K562 (cell line): Measurements from ENCODE around the gene PTK6. TPM values are rescaled to one million over a fixed set of nuclear protein-coding genes. Genes with fewer than 3 reads are reported as not detected.

ENCODE experiments used
- ERF ChIP-seq: fragments of 450-650 bp; formaldehyde crosslinking; IDR thresholded peaks from 2 replicates; pipeline ENCODE4 v1.4.0; 2020; ENCODE audit warnings: mild to moderate bottlenecking, mixed read lengths
- JUND ChIP-seq, 2 experiments: IDR thresholded peaks; 2 replicates in 1 of 2; 3 replicates in 1 of 2; pipeline ENCODE4 v1.6.1; 2011; ENCODE audit warnings: borderline replicate concordance in 2 of 2, low read depth in 2 of 2, low read length in 2 of 2, improper control_type of control experiment in 1 of 2, missing biosample characterization in 1 of 2, missing genetic modification characterization in 1 of 2, missing genetic modification reagents in 1 of 2
- MCM7 ChIP-seq, 2 experiments: fragments of 450-650 bp; IDR thresholded peaks; 2 replicates each; pipeline ENCODE4 v1.6.1; 2016 to 2018
- MECOM ChIP-seq: fragments of 250-450 bp; sonication (Bioruptor Pico); IDR thresholded peaks from 2 replicates; pipeline ENCODE4 v1.8.0; 2022; ENCODE audit warnings: inconsistent platforms
- MEF2A ChIP-seq: IDR thresholded peaks from 2 replicates; pipeline ENCODE4 v1.6.1; 2011; ENCODE audit warnings: low read depth, mild to moderate bottlenecking, low read length, moderate library complexity; ENCODE audit not compliant: control insufficient read depth
- NEUROD1 ChIP-seq: fragments of 150-350 bp; IDR thresholded peaks from 2 replicates; pipeline ENCODE4 v1.6.1; 2014; ENCODE audit warnings: borderline replicate concordance, low read length, low read depth; ENCODE audit not compliant: partially characterized antibody
- NR2C1 ChIP-seq, 2 experiments: fragments of 450-650 bp; IDR thresholded peaks; 2 replicates each; pipeline ENCODE4 v1.6.1; 2017; ENCODE audit warnings: mild to moderate bottlenecking in 2 of 2, antibody characterized with exemption in 1 of 2, inconsistent platforms in 1 of 2, missing compliant biosample characterization in 1 of 2, missing genetic modification characterization in 1 of 2
- PML ChIP-seq: IDR thresholded peaks from 2 replicates; pipeline ENCODE4 v1.6.1; 2012; ENCODE audit warnings: low read length, inconsistent platforms
- SAFB ChIP-seq: fragments of 200-400 bp; formaldehyde crosslinking; IDR thresholded peaks from 2 replicates; pipeline ENCODE4 v1.6.1; 2017; ENCODE audit warnings: low read depth, low read length, borderline replicate concordance
- THRB ChIP-seq: fragments of 450-650 bp; formaldehyde crosslinking; conservative IDR thresholded peaks from 2 replicates; pipeline ENCODE4 v1.4.0; 2022; ENCODE audit warnings: mild to moderate bottlenecking, missing genetic modification characterization
- ZNF175 ChIP-seq: fragments of 200-800 bp; sonication (Bioruptor generic); IDR thresholded peaks from 2 replicates; pipeline ENCODE4 v1.6.1; 2016; ENCODE audit warnings: low read depth, mild to moderate bottlenecking, missing genetic modification characterization, missing compliant biosample characterization
- ZNF561 ChIP-seq: fragments of 450-650 bp; formaldehyde crosslinking; conservative IDR thresholded peaks from 2 replicates; pipeline ENCODE4 v1.4.0; 2020; ENCODE audit warnings: mild to moderate bottlenecking, moderate library complexity
- ZNF57 ChIP-seq: fragments of 450-650 bp; formaldehyde crosslinking; IDR thresholded peaks from 2 replicates; pipeline ENCODE4 v1.4.0; 2020; ENCODE audit warnings: mild to moderate bottlenecking, moderate library complexity
- ZNF695 ChIP-seq: fragments of 450-650 bp; formaldehyde crosslinking; IDR thresholded peaks from 2 replicates; pipeline ENCODE4 v1.4.0; 2020; ENCODE audit warnings: mild to moderate bottlenecking, moderate library complexity
- polyA plus RNA-seq, 8 experiments: library from polyadenylated mRNA; depleted of rRNA in 4 of 8; stranded (reverse) in 5 of 8; unstranded in 3 of 8; fragments of >200 nt; fragmentation: Nextera tagmentation in 2 of 8; fragmentation: Illumina TruSeq in 1 of 8; extraction: Ambion mirVana in 2 of 8; extraction: Trizol in 1 of 8; gene quantifications; 2 replicates each; pipeline versions ENCODE4 v1.2.1 to v1.2.3, GENCODE V29; 2011 to 2014; ENCODE audit warnings: inconsistent platforms in 1 of 8, missing spikeins in 1 of 8
- total RNA-seq, 7 experiments: library from RNA; depleted of rRNA in 6 of 7; stranded (reverse); fragments of >200 nt in 6 of 7; fragmentation: Illumina TruSeq in 2 of 7; extraction: Trizol in 2 of 7; gene quantifications; 2 replicates each; pipeline versions ENCODE4 v1.2.1 to v1.2.3, GENCODE V29; 2011 to 2021; ENCODE audit warnings: low replicate concordance in 1 of 7
- TF ChIP-seq, protein P1 (sequence below), 3 experiments: IDR thresholded peaks in 2 of 3; conservative IDR thresholded peaks in 1 of 3; 2 replicates each; pipeline ENCODE4 v1.5.1; 2011 to 2012; ENCODE audit warnings: low read length in 3 of 3, mild to moderate bottlenecking in 3 of 3, control low read depth in 2 of 3, improper control_type of control experiment in 1 of 3, inconsistent platforms in 1 of 3, low read depth in 1 of 3, mixed read lengths in 1 of 3, moderate library complexity in 1 of 3; ENCODE audit not compliant: insufficient read depth in 2 of 3
- TF ChIP-seq, protein P2 (sequence below): IDR thresholded peaks from 3 replicates; pipeline ENCODE4 v1.6.1; 2011; ENCODE audit warnings: borderline replicate concordance, mild to moderate bottlenecking, moderate library complexity; ENCODE audit not compliant: insufficient read length; ENCODE audit errors: extremely low read depth
- TF ChIP-seq, protein P3 (sequence below), 2 experiments: fragments of 450-650 bp in 1 of 2; IDR thresholded peaks; 2 replicates each; pipeline ENCODE4 v1.6.1; 2011 to 2017; ENCODE audit warnings: low read depth in 2 of 2, antibody characterized with exemption in 1 of 2, borderline replicate concordance in 1 of 2, low read length in 1 of 2, mild to moderate bottlenecking in 1 of 2, mixed read lengths in 1 of 2; ENCODE audit not compliant: control insufficient read depth in 1 of 2

The PTK6 gene
- total and polyA plus RNA-seq, 9 of the 15 experiments (the other 6 are each of a cell fraction or from before 2014, with no cell fraction given): 0.07 TPM; not detected in 8

- TF ChIP-seq, protein P1, sequence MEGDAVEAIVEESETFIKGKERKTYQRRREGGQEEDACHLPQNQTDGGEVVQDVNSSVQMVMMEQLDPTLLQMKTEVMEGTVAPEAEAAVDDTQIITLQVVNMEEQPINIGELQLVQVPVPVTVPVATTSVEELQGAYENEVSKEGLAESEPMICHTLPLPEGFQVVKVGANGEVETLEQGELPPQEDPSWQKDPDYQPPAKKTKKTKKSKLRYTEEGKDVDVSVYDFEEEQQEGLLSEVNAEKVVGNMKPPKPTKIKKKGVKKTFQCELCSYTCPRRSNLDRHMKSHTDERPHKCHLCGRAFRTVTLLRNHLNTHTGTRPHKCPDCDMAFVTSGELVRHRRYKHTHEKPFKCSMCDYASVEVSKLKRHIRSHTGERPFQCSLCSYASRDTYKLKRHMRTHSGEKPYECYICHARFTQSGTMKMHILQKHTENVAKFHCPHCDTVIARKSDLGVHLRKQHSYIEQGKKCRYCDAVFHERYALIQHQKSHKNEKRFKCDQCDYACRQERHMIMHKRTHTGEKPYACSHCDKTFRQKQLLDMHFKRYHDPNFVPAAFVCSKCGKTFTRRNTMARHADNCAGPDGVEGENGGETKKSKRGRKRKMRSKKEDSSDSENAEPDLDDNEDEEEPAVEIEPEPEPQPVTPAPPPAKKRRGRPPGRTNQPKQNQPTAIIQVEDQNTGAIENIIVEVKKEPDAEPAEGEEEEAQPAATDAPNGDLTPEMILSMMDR (IDR thresholded peaks at IDR 0.05 in 2 of 3, conservative IDR thresholded peaks at IDR 0.05 in 1 of 3; ENCODE audit: insufficient read depth in 2 of 3, low read depth in 1 of 3, low read length in 3 of 3): peak; percentile 62 to 72 (median 65)
- TF ChIP-seq ZNF57 (CRISPR knock-in tag): no peak
- no peak for TF ChIP-seq MEF2A
- no peak for TF ChIP-seq SAFB
- TF ChIP-seq, protein P2, sequence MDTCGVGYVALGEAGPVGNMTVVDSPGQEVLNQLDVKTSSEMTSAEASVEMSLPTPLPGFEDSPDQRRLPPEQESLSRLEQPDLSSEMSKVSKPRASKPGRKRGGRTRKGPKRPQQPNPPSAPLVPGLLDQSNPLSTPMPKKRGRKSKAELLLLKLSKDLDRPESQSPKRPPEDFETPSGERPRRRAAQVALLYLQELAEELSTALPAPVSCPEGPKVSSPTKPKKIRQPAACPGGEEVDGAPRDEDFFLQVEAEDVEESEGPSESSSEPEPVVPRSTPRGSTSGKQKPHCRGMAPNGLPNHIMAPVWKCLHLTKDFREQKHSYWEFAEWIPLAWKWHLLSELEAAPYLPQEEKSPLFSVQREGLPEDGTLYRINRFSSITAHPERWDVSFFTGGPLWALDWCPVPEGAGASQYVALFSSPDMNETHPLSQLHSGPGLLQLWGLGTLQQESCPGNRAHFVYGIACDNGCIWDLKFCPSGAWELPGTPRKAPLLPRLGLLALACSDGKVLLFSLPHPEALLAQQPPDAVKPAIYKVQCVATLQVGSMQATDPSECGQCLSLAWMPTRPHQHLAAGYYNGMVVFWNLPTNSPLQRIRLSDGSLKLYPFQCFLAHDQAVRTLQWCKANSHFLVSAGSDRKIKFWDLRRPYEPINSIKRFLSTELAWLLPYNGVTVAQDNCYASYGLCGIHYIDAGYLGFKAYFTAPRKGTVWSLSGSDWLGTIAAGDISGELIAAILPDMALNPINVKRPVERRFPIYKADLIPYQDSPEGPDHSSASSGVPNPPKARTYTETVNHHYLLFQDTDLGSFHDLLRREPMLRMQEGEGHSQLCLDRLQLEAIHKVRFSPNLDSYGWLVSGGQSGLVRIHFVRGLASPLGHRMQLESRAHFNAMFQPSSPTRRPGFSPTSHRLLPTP: no peak
- no peak for TF ChIP-seq NR2C1 (IDR thresholded peaks at IDR 0.05)
- no peak for TF ChIP-seq NR2C1 (tag; IDR thresholded peaks at IDR 0.05)
- no peak for TF ChIP-seq ERF
- TF ChIP-seq ZNF695: no peak
- TF ChIP-seq, protein P3, sequence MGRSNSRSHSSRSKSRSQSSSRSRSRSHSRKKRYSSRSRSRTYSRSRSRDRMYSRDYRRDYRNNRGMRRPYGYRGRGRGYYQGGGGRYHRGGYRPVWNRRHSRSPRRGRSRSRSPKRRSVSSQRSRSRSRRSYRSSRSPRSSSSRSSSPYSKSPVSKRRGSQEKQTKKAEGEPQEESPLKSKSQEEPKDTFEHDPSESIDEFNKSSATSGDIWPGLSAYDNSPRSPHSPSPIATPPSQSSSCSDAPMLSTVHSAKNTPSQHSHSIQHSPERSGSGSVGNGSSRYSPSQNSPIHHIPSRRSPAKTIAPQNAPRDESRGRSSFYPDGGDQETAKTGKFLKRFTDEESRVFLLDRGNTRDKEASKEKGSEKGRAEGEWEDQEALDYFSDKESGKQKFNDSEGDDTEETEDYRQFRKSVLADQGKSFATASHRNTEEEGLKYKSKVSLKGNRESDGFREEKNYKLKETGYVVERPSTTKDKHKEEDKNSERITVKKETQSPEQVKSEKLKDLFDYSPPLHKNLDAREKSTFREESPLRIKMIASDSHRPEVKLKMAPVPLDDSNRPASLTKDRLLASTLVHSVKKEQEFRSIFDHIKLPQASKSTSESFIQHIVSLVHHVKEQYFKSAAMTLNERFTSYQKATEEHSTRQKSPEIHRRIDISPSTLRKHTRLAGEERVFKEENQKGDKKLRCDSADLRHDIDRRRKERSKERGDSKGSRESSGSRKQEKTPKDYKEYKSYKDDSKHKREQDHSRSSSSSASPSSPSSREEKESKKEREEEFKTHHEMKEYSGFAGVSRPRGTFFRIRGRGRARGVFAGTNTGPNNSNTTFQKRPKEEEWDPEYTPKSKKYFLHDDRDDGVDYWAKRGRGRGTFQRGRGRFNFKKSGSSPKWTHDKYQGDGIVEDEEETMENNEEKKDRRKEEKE (IDR thresholded peaks at IDR 0.05; ENCODE audit: borderline replicate concordance in 1 of 2, control insufficient read depth in 1 of 2, low read depth in 2 of 2, low read length in 1 of 2): no peak
- no peak for TF ChIP-seq PML
- TF ChIP-seq NEUROD1: no peak
- TF ChIP-seq MECOM (CRISPR knock-in tag): no peak
- no peak for TF ChIP-seq ZNF175 (CRISPR knock-in tag)
- TF ChIP-seq ZNF561: no peak
- TF ChIP-seq MCM7 (IDR thresholded peaks at IDR 0.05): no peak
- TF ChIP-seq THRB (CRISPR knock-in tag): no peak
- TF ChIP-seq JUND (IDR thresholded peaks at IDR 0.05; ENCODE audit: borderline replicate concordance, low read depth, low read length): peak; percentile 42; the same call in 1 of the 2 replicates
- TF ChIP-seq JUND (tag; IDR thresholded peaks at IDR 0.05; ENCODE audit: borderline replicate concordance, low read depth, low read length): no peak; the same call in 2 of the 3 replicates
These were observed 43.8 kb upstream of the PTK6 start (continued) for GRCh38 chr20:63580796-63581461.
